ENCODE measurements around the gene CCDC88C.
A peak's percentile ranks its signal among the peaks of the same experiment; 100 is the strongest.

CCDC88C gene

DNA sequence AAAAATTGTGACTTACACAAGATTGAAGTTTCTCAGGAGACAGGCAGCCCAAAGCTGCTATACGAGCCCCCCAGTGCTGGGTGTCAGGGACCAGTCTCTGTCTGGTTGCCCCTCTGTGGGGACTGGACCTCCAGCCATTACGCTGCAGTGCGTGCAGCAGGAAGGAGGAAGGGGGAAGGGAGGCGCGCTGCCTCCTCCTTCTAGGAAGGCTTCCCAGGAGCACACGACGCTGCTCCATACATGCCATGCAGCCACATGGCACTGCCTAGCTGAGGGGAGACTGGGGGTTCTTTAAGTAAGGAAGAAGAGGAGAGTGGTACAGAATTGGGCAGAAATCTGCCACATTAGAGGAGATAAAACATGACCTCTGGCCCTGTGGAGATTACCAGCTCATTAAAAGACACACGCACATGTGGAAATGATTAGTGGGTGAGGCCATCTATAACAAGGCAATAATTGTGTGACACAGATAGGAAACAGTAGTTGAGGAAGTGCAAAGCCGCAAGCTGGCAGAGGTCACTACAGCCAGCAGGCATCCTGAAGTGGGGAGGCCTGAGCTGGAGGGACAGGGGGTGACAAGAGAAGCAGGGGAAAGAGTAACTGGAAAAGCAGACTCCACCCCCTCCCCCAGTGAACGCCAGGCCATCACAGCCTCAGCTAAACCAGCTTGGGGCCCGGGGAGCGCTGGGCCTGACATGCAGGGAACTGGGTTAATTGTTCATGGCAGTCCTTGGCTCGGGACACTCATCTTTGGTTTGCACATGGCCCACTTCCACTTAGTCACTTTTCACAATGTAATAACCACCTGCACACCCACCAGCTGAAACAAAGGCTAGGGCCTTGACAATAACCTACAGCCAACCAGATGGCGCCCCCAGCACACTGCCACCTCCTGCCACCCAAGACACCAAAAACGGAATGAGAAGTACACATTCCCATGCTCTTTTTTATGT, 39.6 kb downstream of the CCDC88C start:
- peak in 1 of 2 donors; percentile 46 for DNase-seq

GRCh38 chr14:91376547-91377477, 40.8 kb downstream of the CCDC88C start:
- no peak for DNase-seq

DNA sequence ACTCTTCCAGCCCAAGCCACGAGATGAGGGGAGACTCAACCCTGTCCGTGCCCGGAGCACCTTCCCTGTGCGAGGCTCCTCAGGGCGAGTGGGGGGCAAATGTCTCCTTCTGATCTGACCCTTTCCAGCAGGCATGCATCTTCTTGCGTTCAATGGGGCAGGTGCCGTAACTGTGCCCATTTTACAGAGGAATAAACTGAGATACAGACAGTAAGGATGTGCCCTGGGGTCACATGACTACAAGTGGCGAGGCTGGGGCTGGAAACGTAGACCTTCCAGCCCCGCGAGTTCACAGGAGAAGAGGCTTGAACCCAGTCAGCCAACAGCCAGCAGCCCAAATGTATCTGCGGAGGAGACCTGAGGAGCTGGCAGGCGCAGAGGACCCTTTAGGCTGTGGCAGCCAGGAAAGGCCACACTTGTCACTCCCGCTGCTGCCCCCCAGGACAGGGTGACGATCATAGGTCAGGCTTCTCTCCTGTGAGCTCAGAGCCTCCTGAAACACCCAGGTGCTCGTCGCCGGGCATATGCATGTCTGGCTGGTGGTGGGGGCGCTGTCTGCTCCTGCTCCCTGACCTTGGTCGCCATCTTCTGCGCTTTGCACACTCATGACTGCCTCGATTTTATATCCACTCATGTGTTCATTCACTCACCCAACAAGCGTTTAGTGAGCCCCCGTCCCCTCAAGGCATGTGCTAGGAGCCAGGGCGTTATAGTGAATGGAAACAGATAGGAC, 41.7 kb downstream of the CCDC88C start:
- DNase-seq, result no peak

DNA sequence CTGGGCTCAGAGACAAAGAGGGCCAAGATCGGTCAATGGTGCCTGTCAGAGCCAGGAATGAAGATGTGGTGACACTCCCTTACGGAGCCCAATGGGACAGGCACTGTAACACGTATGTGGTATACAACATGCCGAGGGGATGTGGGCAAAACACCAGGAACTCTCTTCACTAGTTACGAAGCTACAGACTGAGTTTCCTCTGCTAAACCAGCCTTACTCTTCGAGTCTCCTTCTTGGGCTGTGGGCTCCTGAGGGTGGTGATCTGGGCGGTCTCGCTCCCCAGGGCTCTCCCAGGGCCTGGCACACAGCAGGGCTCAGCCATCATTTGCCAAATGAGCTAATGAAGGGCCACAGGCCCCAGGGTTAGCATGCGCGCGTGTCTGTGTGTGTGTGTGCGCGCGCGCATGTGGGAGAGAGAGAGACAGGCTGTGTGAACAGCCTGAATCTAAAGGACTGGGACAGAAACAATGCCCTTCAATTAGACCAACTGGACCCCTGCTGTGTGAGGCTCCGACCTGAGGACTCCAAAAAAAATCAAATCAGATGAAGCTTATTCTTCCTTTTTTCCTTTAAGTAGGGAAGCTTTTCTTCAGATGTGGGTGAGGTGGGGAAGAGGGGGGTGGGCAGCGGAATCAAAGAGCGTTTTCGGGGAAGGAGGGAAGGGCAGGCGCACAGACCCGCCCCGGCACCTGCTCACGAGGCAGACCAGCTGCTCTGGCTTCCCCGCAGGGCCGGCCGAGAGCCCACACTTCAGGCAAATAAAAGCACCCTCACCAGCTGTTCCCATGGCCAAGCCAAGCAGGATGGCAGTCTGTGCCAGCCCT, 42.5 kb downstream of the CCDC88C start:
- no peak for DNase-seq

DNA sequence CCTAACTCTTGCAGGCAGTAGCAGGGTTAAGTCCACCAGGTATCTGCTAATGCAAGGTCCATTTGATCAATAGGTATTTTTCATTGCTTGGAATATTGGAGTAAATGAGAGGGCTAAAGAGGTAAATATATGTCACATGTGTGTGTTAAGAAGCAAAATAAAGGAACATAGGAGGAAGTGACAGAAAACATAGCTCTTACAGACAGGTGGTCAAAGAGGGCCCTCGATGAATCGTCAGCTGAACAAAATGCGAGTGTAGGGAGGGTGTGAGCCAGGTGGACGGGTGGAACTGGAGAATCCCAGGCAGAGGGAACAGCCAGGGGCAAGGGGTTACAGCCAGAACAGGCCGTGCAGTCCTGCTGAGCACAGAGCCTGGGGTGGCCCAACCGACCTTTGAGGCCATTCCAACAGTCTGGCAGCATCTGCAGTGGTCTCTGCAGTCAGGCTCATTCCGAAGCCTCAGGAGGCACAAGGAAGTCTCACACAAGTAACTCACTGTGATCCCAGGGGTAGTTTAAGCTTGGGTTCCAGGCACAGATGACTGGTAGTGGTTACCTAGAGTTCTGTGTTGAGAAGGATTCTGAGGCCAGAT, 43.2 kb downstream of the CCDC88C start:
- no peak for DNase-seq

DNA sequence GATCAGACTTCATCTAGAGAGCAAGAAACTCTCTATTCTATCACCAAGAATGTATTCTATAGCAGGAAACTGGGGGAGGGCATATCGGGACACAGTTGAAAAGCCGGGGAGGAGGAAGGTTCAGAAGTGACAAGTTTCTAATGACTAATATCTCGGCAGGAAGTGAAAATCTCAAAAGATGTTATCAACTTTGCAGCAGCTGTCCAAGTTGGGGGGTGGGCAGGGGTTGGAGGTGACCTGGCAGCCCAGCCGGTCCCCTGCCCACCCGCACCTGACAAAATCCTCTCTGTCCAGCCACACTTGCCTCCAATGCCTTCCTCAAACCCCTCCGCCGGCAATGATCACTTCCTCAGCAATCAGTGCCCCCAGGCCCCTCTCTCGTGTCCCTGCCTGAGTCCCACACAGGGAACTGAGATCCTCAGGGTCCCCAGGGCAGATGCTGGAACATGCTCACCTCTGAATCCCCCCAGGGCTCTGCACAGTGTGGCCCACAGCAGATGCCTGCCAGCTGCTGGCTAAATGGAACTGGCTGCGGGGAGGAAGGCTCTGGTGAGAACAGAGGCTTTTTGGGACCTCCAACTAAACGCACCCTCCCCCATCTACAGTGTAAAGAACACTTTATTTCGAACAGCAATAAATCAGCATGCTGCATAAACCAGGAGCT, 43.9 kb downstream of the CCDC88C start:
- DNase-seq, result peak in 1 of 2 donors; percentile 37

DNA sequence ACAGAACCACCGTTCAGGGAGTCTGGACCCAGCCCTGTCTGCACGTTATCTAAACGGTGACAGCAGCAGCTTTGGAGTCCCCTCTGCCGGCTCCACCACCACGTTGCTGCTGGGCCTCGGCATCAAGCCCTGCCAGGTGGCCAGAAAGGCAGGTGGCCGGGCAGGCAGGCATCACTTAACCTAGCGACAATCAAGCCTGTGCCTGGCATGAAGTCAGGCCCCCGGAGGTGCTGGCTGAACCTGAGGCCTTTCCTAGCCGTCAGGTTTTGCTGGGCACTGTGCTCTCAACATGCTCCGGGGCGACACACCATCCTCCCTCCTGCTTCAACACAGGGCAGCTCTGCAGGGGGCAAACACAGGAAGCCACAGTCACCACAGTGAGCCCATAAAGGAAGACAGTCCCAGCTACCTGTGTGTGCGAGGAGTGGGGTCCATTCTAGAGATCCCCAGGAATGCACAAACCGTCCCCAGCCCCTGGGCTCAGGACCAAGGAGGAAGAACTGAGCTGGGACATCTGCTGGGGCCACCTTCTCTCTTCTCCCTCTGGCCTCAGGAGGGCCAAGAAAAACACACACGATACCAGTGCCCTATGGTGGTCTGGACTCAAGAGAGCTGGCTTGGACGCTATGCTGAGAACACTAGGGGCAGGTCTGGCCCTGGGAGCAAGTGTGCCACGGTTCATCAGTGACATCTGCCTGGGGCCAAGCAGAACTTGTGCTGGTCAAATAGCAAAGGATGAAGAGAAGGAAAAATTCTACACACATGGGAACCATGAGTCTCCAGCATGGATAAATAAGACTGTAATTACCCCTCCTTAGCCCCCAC, 44.7 kb downstream of the CCDC88C start:
- peak in 1 of 2 donors; percentile 38 for DNase-seq

DNA sequence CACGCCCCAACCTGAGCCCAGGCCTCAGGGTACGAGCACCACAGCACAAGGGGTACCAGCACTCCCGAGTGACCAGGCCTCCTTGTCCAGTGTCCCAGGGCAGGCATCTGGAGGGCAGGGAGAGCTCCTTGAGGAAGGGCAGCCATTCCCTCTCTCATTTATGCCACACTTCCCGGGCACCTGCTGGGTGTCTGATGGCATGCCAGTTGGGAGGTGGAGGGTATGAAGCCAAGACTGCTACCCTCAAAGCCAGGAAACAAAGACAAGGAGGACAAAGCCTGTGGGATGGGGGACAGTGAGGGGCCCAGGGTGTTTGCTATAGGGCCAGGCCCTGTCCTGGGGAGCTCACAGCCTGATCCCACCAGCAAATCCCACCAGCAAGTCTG, 45.6 kb downstream of the CCDC88C start:
- no peak for DNase-seq

DNA sequence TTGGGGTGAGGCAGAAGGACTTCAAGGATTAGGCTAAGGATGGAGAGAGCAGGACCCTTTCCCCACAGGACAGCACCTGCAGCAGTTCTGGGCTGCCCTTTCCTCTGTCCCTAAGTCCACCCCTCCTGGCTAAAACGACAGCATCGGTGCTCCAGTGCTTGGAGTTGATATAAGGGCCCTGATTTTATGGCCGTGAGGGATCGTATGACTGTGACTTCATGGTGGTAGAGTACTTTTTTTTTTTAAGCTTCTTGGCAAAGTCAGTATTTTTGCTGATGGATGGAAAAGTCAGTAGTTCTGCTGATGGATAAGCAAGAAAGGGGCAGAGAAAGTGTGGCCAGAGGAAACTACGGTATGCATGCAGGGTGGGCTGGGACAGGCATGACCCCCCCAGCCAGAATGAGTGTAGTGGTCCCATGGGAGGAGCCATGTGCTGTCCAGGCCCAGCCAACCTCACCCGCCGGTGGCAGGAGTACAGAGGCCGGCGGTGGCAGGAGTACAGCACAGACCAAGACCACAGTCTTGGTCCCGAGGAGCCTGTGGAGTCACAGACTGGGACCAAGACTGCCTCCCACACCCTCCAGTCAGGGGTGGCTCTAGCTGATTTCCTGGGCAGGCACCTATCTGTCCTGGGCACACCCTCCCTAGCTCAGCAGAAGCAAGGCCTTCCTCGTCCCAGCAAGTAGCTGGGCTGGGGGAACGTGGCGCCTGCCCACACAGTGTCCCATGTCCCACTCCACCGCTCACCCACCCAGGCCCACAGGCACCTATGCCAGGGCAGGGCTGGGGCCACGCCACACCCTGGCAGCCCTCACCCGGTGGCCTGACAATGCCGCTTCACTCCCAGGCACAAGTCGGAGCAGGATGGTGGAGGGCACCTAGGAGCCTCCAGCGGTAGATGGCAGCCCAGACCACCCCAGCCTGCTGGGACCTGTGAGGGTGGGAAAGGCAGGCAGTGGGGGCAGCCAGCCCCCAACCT, 46.3 kb downstream of the CCDC88C start:
- no peak for DNase-seq

DNA sequence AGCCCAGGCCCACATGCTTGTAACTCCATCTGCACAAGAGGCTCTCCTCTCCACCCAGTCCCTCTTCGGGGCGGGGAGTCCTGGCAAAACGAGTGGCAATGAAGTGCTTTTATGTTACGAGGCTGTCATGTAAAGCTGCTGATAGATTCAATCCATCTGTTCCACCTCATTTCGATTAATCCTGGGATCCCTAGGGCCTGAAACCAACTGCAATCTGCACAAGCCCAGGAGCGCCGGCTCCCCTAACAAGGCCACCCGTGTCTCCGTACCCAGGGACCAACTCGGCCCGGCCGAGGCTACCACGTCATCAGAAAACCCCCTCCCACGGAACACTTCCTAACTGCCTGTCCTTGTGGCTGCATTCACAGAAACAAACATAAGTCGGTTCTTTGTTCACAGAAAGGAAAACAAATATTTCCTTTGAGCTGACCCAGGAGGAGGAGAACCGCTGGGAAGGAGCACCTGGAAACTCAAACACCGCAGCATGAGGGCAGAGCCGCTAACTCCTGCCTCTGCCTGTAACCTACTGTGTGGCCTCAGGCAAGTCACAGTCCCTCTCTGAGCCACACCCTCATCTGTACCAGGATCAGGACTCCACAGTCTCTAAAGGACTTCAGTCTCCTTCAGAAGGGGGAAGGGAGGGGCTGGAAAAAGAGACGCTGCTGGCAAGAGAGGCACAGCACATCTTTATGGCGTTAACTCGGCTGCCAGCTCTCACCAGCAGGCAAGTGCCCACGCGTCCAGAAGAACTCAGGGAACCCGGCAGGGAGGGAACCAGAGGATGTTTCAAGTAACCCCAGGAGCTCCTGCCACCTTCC, 47.8 kb downstream of the CCDC88C start:
- no peak for DNase-seq

DNA sequence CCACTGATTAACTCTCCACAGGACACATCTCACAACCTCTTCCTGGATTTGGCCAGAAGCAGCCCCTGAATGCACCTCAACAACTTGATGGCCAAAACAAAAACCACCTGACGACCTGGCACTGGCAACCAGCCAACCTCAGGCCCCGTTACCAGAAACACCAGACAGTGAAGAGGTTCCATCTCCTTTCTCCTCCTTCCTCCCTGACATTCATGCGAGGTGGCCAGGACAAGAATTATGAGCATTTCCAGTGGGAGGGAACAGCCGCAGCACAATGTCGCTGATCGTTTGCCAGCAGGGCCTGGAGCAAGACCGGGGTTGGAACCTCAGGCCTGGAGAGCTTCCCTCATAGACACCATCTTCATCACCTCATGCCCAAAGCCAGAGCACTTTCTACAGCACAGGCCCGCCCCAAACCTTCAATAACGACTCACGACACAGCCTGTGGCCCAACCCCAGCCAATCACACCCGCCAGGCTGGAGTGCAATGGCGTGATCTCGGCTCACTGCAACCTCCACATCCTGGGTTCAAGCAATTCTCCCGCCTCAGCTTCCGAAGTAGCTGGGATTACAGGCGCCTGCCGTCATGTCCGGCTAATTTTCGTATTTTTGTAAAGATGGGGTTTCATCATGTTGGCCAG, 48.7 kb downstream of the CCDC88C start:
- DNase-seq, result no peak

GRCh38 chr14:91367173-91368171, 50.1 kb downstream of the CCDC88C start:
- DNase-seq, result peak in 1 of 2 donors; percentile 28

GRCh38 chr14:91366749-91367148, 50.9 kb downstream of the CCDC88C start:
- no peak for DNase-seq

DNA sequence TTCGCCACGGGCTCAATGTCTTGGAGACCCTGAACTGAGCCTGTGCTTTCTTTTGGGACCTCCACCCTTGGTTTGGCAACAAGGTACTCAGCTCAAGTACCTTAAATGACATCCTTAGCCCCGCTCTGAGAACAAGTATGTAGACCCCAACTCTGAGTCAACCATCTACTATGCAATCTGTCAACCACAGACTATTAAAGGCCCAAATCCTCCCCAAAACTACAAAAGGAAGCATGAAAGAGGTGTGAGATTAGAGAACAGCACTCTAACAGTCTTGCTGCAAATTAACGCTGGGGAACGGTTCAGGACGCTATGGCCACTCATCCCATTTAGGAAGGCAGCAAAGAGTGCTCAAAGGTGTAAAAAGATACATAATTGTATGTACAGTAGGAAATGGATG, 52.1 kb downstream of the CCDC88C start:
- no peak for DNase-seq

- DNase-seq, result no peak
Observed at GRCh38 chr14:91364524-91365270, 52.9 kb downstream of the CCDC88C start.

Measured in stimulated activated CD4-positive, alpha-beta T cell treated with anti-CD3 and anti-CD28 coated beads, Interleukin-2, amount 100 ng/mL, for 48 hours (primary cell).